Common myeloid progenitor, CD34-positive (primary cell): Measurements from ENCODE around the gene SEC23A.
A peak's percentile ranks its signal among the peaks of the same experiment; 100 is the strongest.
"Not testable (repeated sequence)": the region's sequence is repeated elsewhere in the genome, so short reads cannot be mapped to it uniquely, and the experiment has no call there.

Experiments used
- CTCF ChIA-PET: fragments of 350-600 bp; sonication (Branson Sonifier 250); formaldehyde crosslinking; loops from one replicate; lab custom pipeline; 2021; ENCODE audit warnings: antibody characterized with exemption; lab: Charles Lee
- POLR2A ChIA-PET: fragments of 350-600 bp; sonication (Branson Sonifier 250); formaldehyde crosslinking; loops from one replicate; lab custom pipeline; 2021; ENCODE audit warnings: antibody characterized with exemption; lab: Charles Lee
- DNase-seq, 3 donors: peaks; one replicate each; pipeline versions ENCODE4 v3.0.0 to v3.0.0-alpha.2; 2013
- H3K27ac ChIP-seq, 2 experiments: 1 replicate in 1 of 2; 2 replicates in 1 of 2; pipeline ENCODE4 v1.7.0; 2013; ENCODE audit warnings: inconsistent platforms in 2 of 2, low read length in 2 of 2, mild to moderate bottlenecking in 2 of 2, low read depth in 1 of 2, moderate library complexity in 1 of 2; ENCODE audit not compliant: severe bottlenecking in 2 of 2, insufficient read depth in 1 of 2, poor library complexity in 1 of 2
- H3K27me3 ChIP-seq, 5 experiments: replicated peaks in 2 of 5; 1 replicate in 3 of 5; 2 replicates in 2 of 5; pipeline versions ENCODE4 v1.6.1 to v1.7.0; 2013; ENCODE audit warnings: low read length in 4 of 5, mild to moderate bottlenecking in 2 of 5, moderate library complexity in 2 of 5, inconsistent platforms in 1 of 5; ENCODE audit not compliant: insufficient read depth in 5 of 5, control insufficient read depth in 4 of 5
- H3K36me3 ChIP-seq, 4 experiments: 1 replicate in 2 of 4; 2 replicates in 2 of 4; pipeline versions ENCODE4 v1.6.1 to v1.7.0; 2013; ENCODE audit warnings: low read length in 3 of 4, control low read depth in 1 of 4, mild to moderate bottlenecking in 1 of 4; ENCODE audit not compliant: control insufficient read depth in 4 of 4, insufficient read depth in 4 of 4
- H3K4me1 ChIP-seq, 4 experiments: 1 replicate in 3 of 4; 2 replicates in 1 of 4; pipeline versions ENCODE4 v1.6.1 to v1.7.1; 2013; ENCODE audit warnings: low read length in 3 of 4, mild to moderate bottlenecking in 3 of 4, control low read depth in 1 of 4, inconsistent platforms in 1 of 4, moderate library complexity in 1 of 4; ENCODE audit not compliant: control insufficient read depth in 4 of 4, insufficient read depth in 4 of 4; ENCODE audit errors: control extremely low read depth in 1 of 4
- H3K4me3 ChIP-seq, 7 experiments: 1 replicate in 4 of 7; 2 replicates in 3 of 7; pipeline versions ENCODE4 v1.5.1 to v1.7.0; 2013; ENCODE audit warnings: mild to moderate bottlenecking in 7 of 7, low read length in 6 of 7, moderate library complexity in 6 of 7, inconsistent platforms in 2 of 7, low read depth in 2 of 7, control low read depth in 1 of 7; ENCODE audit not compliant: insufficient read depth in 4 of 7, control insufficient read depth in 1 of 7; ENCODE audit errors: extremely low read depth in 1 of 7
- H3K9me3 ChIP-seq, 5 experiments: 1 replicate in 4 of 5; 2 replicates in 1 of 5; pipeline versions ENCODE4 v1.6.1 to v1.7.1; 2013; ENCODE audit warnings: low read length in 4 of 5, mild to moderate bottlenecking in 2 of 5, inconsistent platforms in 1 of 5, low read depth in 1 of 5, moderate library complexity in 1 of 5; ENCODE audit not compliant: control insufficient read depth in 4 of 5, insufficient read depth in 2 of 5; ENCODE audit errors: control extremely low read depth in 1 of 5
- WGBS: methylation state at CpG from one replicate; pipeline ENCODE4 v1.1.5; 2013; ENCODE audit not compliant: insufficient coverage; 5-methylcytosine and 5-hydroxymethylcytosine counted together

SEC23A gene

GRCh38 chr14:39107591-39107996 is 4.6 kb upstream of the SEC23A start:
- peak; percentile 35 to 61 (median 50) for DNase-seq

GRCh38 chr14:39104078-39104801 is 1.2 kb upstream of the SEC23A start:
- H3K9me3 ChIP-seq, DNase-seq, POLR2A ChIA-PET, H3K36me3 ChIP-seq, H3K27me3 ChIP-seq: not testable (repeated sequence)
- Histone ChIP-seq H3K4me1 (peaks cover 4 to 17% (median 13%) of the 10 kb centered on the region in 4 experiments), H3K27ac (peak overlapping the region; percentile 67 to 86), H3K4me3 (peak overlapping the region in 6 of 7 experiments; percentile 87 to 97 (median 95))
- CTCF ChIA-PET: interaction anchor here (0.9 to 2.0 kb wide), 4 partner anchors 10 to 365 kb away, joined by 3 to 6 read pairs (median 4); partner anchors contain the start of gene GEMIN2
- WGBS: 94% methylated on average over 12 of the region's 17 CpGs

More at GRCh38 chr14:39107591-39107996, 4.6 kb upstream of the SEC23A start:
- peaks cover 2 to 13% (median 9%) of the 10 kb centered on the region in 4 experiments for H3K4me1 ChIP-seq
- no peaks in the 10 kb centered on the region for H3K9me3 ChIP-seq
- H3K36me3 ChIP-seq: no peaks in the 10 kb centered on the region
- WGBS: no CpG with 5 or more reads among the region's 2 CpGs
- H3K27ac ChIP-seq: no peak overlapping the region
- ChIA-PET CTCF (interaction anchor here (1.0 to 2.2 kb wide), 4 partner anchors 42 to 259 kb away, joined by 3 to 6 read pairs (median 3); partner anchors contain the start of gene TRAPPC6B), POLR2A (no interaction called here)
- H3K4me3 ChIP-seq: no peak overlapping the region
- no peaks in the 10 kb centered on the region for H3K27me3 ChIP-seq

- ChIA-PET CTCF (interaction anchor here (1.2 to 2.0 kb wide), 3 partner anchors 12 to 68 kb away, joined by 3 to 6 read pairs (median 3); partner anchors contain the start of genes GEMIN2 and TRAPPC6B), POLR2A (interaction anchor here (0.6 to 1.7 kb wide), 2 partner anchors 12 to 14 kb away, joined by 6 to 8 read pairs; partner anchors contain the start of gene GEMIN2)
- DNase-seq: peak in 2 of 3 donors; percentile 31 to 41
- Histone ChIP-seq H3K27ac (peak overlapping the region; percentile 25 to 86), H3K9me3 (no peaks in the 10 kb centered on the region), H3K36me3 (no peaks in the 10 kb centered on the region), H3K27me3 (no peaks in the 10 kb centered on the region), H3K4me3 (peak overlapping the region; percentile 59 to 97 (median 94)), H3K4me1 (peaks cover 4 to 17% (median 13%) of the 10 kb centered on the region in 4 experiments)
- WGBS: 4% methylated on average over 14 of the region's 23 CpGs
Observed at GRCh38 chr14:39102265-39102968, 618 bp downstream of the SEC23A start.

GRCh38 chr14:39099748-39100147 is 3.3 kb downstream of the SEC23A start:
- Histone ChIP-seq H3K36me3 (peaks cover 0 to 11% (median 4%) of the 10 kb centered on the region in 4 experiments), H3K9me3 (no peaks in the 10 kb centered on the region), H3K27me3 (no peaks in the 10 kb centered on the region), H3K4me3 (no peak overlapping the region), H3K27ac (no peak overlapping the region), H3K4me1 (peaks cover 4 to 17% (median 13%) of the 10 kb centered on the region in 4 experiments)
- ChIA-PET POLR2A (no interaction called here), CTCF (interaction anchor here (1.0 kb wide), 1 partner anchor 9 kb away, joined by 4 read pairs; no protein-coding TSS in a partner anchor)
- no peak for DNase-seq

GRCh38 chr14:39099215-39099614 is 3.8 kb downstream of the SEC23A start:
- peaks cover 3 to 14% (median 4%) of the 10 kb centered on the region in 4 experiments for H3K36me3 ChIP-seq
- H3K27ac ChIP-seq, POLR2A ChIA-PET, DNase-seq, H3K9me3 ChIP-seq, H3K4me3 ChIP-seq, H3K27me3 ChIP-seq: not testable (repeated sequence)
- WGBS: 100% methylated on average over 8 of the region's 10 CpGs
- CTCF ChIA-PET: interaction anchor here (1.0 kb wide), 1 partner anchor 8 kb away, joined by 4 read pairs; no protein-coding TSS in a partner anchor
- H3K4me1 ChIP-seq: peaks cover 4 to 16% (median 11%) of the 10 kb centered on the region in 4 experiments

GRCh38 chr14:39097159-39097558 is 5.9 kb downstream of the SEC23A start:
- H3K9me3 ChIP-seq: no peaks in the 10 kb centered on the region
- DNase-seq: no peak
- ChIA-PET POLR2A (no interaction called here), CTCF (interaction anchor here (1.2 kb wide), 1 partner anchor 301 kb away, joined by 3 read pairs; no protein-coding TSS in a partner anchor)
- H3K27ac ChIP-seq: no peak overlapping the region
- peaks cover 0 to 2% (median 1%) of the 10 kb centered on the region in 4 experiments for H3K4me1 ChIP-seq
- H3K36me3 ChIP-seq: peaks cover 3 to 21% (median 5%) of the 10 kb centered on the region in 4 experiments
- WGBS: 81% methylated on average over 2 of the region's 3 CpGs
- H3K27me3 ChIP-seq: no peaks in the 10 kb centered on the region
- no peak overlapping the region for H3K4me3 ChIP-seq
